T-cell (primary cell): ENCODE measurements around the gene SEMA3C. TPM values are rescaled to one million over a fixed set of nuclear protein-coding genes. Genes with fewer than 3 reads are reported as not detected.

Experiments used
- ATAC-seq, 4 experiments: fragments of 200-7000 bp in 3 of 4; fragments of 150-1000 bp in 1 of 4; cut with Tn5 transposase; replicated peaks in 1 of 4; 1 replicate in 3 of 4; 2 replicates in 1 of 4; pipeline ENCODE4 v1.10.0; 2021; ENCODE audit warnings: moderate library complexity in 3 of 4, mild to moderate bottlenecking in 2 of 4, moderate number of reproducible peaks in 1 of 4
- CTCF ChIA-PET, 2 donors: fragments of 300-600 bp; sonication (Branson Sonifier 250); formaldehyde crosslinking; loops; one replicate each; lab custom pipeline; 2022; ENCODE audit warnings: antibody characterized with exemption in 2 of 2; lab: Charles Lee
- POLR2A ChIA-PET, 2 donors: fragments of 300-600 bp; sonication (Branson Sonifier 250); formaldehyde crosslinking; loops; one replicate each; lab custom pipeline; 2022; ENCODE audit warnings: antibody characterized with exemption in 2 of 2; lab: Charles Lee
- DNase-seq, 35 experiments: peaks; one replicate each; pipeline versions ENCODE4 v3.0.0 to v3.0.0-alpha.2; 2013 to 2023
- H3K27ac ChIP-seq: one replicate; pipeline ENCODE4 v1.5.1; 2013; ENCODE audit warnings: low read length
- H3K27me3 ChIP-seq, 2 experiments: replicated peaks in 1 of 2; 1 replicate in 1 of 2; 2 replicates in 1 of 2; pipeline versions ENCODE4 v1.6.1 to v1.7.0; 2013; ENCODE audit warnings: low read length in 1 of 2, mixed read lengths in 1 of 2; ENCODE audit not compliant: control insufficient read depth in 2 of 2, insufficient read depth in 2 of 2; ENCODE audit errors: extremely low read depth in 1 of 2
- H3K36me3 ChIP-seq, 2 donors: 1 replicate in 1 of 2; 2 replicates in 1 of 2; pipeline versions ENCODE4 v1.6.1 to v1.7.0; 2013; ENCODE audit warnings: low read length in 1 of 2; ENCODE audit not compliant: control insufficient read depth in 2 of 2, insufficient read depth in 1 of 2; ENCODE audit errors: extremely low read depth in 1 of 2
- H3K4me1 ChIP-seq, 2 experiments: 1 replicate in 1 of 2; 2 replicates in 1 of 2; pipeline versions ENCODE4 v1.6.1 to v1.7.0; 2013; ENCODE audit warnings: low read length in 2 of 2, mixed read lengths in 1 of 2; ENCODE audit not compliant: insufficient read depth in 2 of 2, control insufficient read depth in 1 of 2; ENCODE audit errors: extremely low read depth in 1 of 2
- H3K4me3 ChIP-seq, 2 donors: 1 replicate in 1 of 2; 2 replicates in 1 of 2; pipeline versions ENCODE4 v1.5.1 to v1.7.0; 2013; ENCODE audit warnings: mild to moderate bottlenecking in 2 of 2, low read length in 1 of 2, moderate library complexity in 1 of 2; ENCODE audit not compliant: control insufficient read depth in 1 of 2; ENCODE audit errors: extremely low read depth in 1 of 2
- H3K9me3 ChIP-seq: 2 replicates; pipeline ENCODE4 v1.7.0; 2013
- H3K27ac Mint-ChIP-seq, 2 donors: one replicate each; pipeline ENCODE4 v1.8.0; 2020 to 2021; ENCODE audit warnings: mild to moderate bottlenecking in 2 of 2, mixed read lengths in 2 of 2
- H3K27me3 Mint-ChIP-seq, 2 donors: one replicate each; pipeline ENCODE4 v1.8.0; 2021 to 2022; ENCODE audit warnings: mixed read lengths in 2 of 2
- H3K36me3 Mint-ChIP-seq: one replicate; pipeline ENCODE4 v1.8.0; 2021; ENCODE audit warnings: mixed read lengths
- H3K4me1 Mint-ChIP-seq, 3 donors: one replicate each; pipeline ENCODE4 v1.8.0; 2020 to 2022; ENCODE audit warnings: mixed read lengths in 3 of 3, mild to moderate bottlenecking in 1 of 3
- H3K4me3 Mint-ChIP-seq, 3 donors: one replicate each; pipeline ENCODE4 v1.8.0; 2020 to 2022; ENCODE audit warnings: mild to moderate bottlenecking in 3 of 3, mixed read lengths in 3 of 3, moderate library complexity in 3 of 3
- H3K9me3 Mint-ChIP-seq, 3 donors: one replicate each; pipeline ENCODE4 v1.8.0; 2020 to 2022; ENCODE audit warnings: mixed read lengths in 3 of 3
- whole genome bisulfite sequencing: methylation state at CpG from one replicate; pipeline ENCODE4 v1.1.5; 2013; ENCODE audit warnings: missing lambda C conversion rate; ENCODE audit not compliant: insufficient coverage; 5-methylcytosine and 5-hydroxymethylcytosine counted together
- total RNA-seq, 35 experiments: library from RNA in 6 of 35; stranded (reverse) in 6 of 35; fragments of 120-200 nt in 1 of 35; gene quantifications; one replicate each; pipeline versions ENCODE4 v1.2.1 to v1.2.4 and lab custom pipeline; 2013 to 2026

The SEMA3C gene
- 1 to 10 TPM in 1 of 5 donors, under 1 TPM in 4; 0.10 to 1.2 (median 0.23) TPM for total RNA-seq
- total RNA-seq (2013) = 0.66 TPM
- total RNA-seq (lab: John Stamatoyannopoulos, UW) = 0.18 to 15.6 (median 0.70) reads per million in 29 experiments

DNA sequence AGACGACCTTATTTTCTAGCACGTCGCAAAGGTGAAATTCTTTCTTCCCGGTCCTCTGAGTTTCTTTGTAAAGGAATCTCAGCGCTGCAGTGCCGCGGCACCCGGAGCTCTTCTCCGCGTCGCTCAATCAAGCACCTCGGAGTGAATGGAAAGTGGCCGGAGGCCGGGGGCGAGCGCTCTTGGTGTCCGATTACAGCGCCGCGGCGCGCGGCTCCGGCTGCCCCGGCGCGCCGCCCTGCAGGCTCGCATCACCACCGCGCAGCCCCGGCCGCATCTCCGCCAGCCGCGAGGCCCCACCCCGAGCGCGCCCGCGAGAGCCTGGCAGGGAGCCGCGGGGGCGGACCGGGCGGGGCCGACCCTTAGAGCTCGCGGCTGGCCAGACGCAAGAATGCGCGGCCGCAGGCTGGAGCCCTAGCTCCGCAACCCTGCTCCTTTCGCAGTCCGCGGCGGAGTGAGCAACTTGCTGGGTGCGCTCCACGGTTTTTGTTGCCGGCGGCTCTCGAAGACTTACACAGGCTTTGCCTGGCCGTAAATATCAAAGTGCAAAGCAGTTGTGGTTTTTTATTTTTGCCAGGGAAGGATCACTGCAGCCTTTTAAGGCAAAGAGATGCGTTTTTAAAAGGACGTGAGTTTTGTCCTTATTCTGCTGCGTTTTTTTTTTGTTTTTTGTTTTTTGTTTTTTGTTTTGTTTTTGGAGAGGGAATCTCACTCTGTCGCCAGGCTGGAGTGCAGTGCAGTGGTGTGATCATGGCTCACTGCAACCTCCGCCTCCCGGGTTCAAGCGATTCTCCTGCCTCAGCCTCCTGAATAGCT is at the start of gene SEMA3C:
TSS of gene SEMA3C (minus strand) at position 143 of the 813 bp plus-strand sequence. CDS start 2,270 bp downstream, outside the sequence.
- Mint-ChIP-seq H3K4me3 (peak within 1 kb of the TSS in 1 of 3 donors; percentile 13), H3K27ac (no peak within 1 kb of the TSS)
- DNase-seq = peak in 12 of 35 experiments; percentile 0 to 47 (median 5)

DNA sequence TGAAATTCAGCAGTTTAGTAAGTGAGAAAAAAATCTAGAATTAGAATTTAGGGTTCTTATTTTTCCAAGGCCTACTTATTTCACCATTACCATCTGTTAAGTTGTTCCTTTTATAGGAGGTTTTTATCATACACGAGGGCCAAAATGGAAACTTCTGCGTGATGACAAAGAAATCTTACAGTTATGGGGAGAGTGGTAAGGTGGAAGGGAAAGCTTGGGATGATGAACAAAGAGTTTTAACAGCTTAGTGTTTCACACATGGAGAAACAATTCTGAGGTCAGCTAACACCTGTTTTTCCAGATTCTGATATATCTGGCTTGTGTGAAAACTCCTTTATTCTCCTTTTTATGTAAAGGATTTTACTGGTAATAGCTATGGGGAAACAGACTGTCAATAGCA is 49.8 kb upstream of the SEMA3C start:
- Histone ChIP-seq H3K27me3 (no peaks in the 10 kb centered on the region), H3K36me3 (no peaks in the 10 kb centered on the region), H3K4me1 (no peaks in the 10 kb centered on the region), H3K9me3 (no peaks in the 10 kb centered on the region), H3K4me3 (no peak overlapping the region), H3K27ac (no peak overlapping the region)
- H3K36me3 Mint-ChIP-seq = no peaks in the 10 kb centered on the region
- no peak for ATAC-seq
- H3K4me3 Mint-ChIP-seq = no peak overlapping the region
- H3K9me3 Mint-ChIP-seq = peaks cover 0 to 12% (median 6%) of the 10 kb centered on the region in 3 donors
- ChIA-PET CTCF (no interaction called here), POLR2A (no interaction called here)
- no peaks in the 10 kb centered on the region for H3K27me3 Mint-ChIP-seq
- WGBS = no CpG with 5 or more reads among the region's 2 CpGs
- H3K27ac Mint-ChIP-seq = no peak overlapping the region
- no peak for DNase-seq
- H3K4me1 Mint-ChIP-seq = no peaks in the 10 kb centered on the region

More for the DNA sequence above, at the start of gene SEMA3C:
- H3K27me3 Mint-ChIP-seq = peaks cover 24 to 47% of the 10 kb centered on the region in 2 donors
- H3K4me1 Mint-ChIP-seq = peaks cover 0 to 6% (median 5%) of the 10 kb centered on the region in 3 donors
- Histone ChIP-seq H3K27me3 (peaks cover 0 to 10% of the 10 kb centered on the region in 2 experiments), H3K27ac (no peak within 1 kb of the TSS), H3K9me3 (no peaks in the 10 kb centered on the region), H3K36me3 (no peaks in the 10 kb centered on the region), H3K4me3 (peak within 1 kb of the TSS in 1 of 2 donors; percentile 66), H3K4me1 (no peaks in the 10 kb centered on the region)
- ChIA-PET POLR2A (no interaction called here), CTCF (no interaction called here)
- peak in 2 of 4 experiments; percentile 6 to 43 for ATAC-seq
- no peaks in the 10 kb centered on the region for H3K36me3 Mint-ChIP-seq
- H3K9me3 Mint-ChIP-seq = peaks cover 0 to 13% (median 0%) of the 10 kb centered on the region in 3 donors
- WGBS = 5% methylated on average over 58 of the region's 71 CpGs

DNA sequence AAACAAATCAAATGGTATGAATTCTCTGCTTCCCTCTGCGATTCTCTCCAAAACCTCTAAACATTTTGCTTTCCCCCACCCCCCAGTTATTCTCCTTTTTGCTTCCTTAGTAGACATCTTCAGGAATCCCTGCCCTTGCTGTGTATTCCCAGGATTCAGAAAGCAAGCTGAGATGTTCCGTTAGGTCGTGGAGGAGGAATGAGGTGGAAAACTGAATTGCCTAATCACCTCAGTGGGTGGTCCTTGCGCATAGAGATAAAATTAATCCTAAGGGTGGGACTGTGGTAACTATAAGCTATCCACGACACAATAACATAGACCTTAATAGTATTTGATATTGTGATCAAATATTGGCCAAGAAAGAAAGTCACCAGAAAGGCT is 49.1 kb upstream of the SEMA3C start:
- Mint-ChIP-seq H3K36me3 (no peaks in the 10 kb centered on the region), H3K27ac (no peak overlapping the region), H3K4me3 (no peak overlapping the region), H3K27me3 (no peaks in the 10 kb centered on the region), H3K4me1 (no peaks in the 10 kb centered on the region), H3K9me3 (peaks cover 0 to 12% (median 6%) of the 10 kb centered on the region in 3 donors)
- H3K27ac ChIP-seq = no peak overlapping the region
- ChIA-PET POLR2A (no interaction called here), CTCF (no interaction called here)
- WGBS = 100% methylated on average over 1 of the region's 5 CpGs
- H3K27me3 ChIP-seq = no peaks in the 10 kb centered on the region
- no peak overlapping the region for H3K4me3 ChIP-seq
- ATAC-seq (no peak), DNase-seq (no peak)
- no peaks in the 10 kb centered on the region for H3K36me3 ChIP-seq
- H3K9me3 ChIP-seq = no peaks in the 10 kb centered on the region
- no peaks in the 10 kb centered on the region for H3K4me1 ChIP-seq

DNA sequence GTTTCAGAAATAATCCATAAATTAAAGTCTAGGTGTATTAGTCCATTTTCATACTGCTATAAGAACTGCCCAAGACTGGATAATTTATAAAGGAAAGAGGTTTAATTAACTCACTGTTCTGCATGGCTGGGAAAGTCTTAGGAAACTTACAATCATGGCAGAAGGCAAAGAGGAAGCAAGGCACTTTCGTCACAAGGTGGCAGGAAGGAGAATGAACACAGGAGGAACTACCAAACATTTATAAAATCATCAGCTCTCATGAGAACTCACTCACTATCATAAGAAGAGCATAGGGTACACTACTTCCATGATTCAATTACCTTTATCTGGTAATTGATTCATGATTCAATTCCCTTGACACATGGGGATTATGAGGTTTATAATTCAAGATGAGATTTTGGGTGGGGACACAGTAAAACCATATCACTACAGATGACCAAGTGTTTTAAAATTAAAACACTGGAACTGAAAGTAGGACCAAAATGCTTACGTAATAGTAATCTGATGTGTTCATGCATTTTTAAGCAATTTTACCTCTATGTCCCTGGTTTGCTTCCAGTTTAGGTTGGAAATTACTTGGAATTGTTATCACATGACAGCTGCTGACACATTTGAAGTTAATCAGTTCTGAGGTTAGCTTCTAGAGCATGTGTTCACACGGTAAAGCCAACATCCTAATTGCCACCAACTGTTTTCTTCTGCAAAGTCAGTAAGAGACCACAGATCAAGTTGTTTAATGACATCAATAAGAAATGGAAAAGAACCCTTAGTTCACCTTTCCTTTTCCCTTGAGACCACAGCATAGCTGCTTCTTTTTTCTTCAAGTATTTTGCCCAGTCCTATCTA is 48.4 kb upstream of the SEMA3C start:
- H3K27ac ChIP-seq = no peak overlapping the region
- H3K36me3 ChIP-seq = no peaks in the 10 kb centered on the region
- no peaks in the 10 kb centered on the region for H3K4me1 Mint-ChIP-seq
- H3K27me3 ChIP-seq = no peaks in the 10 kb centered on the region
- DNase-seq = no peak
- H3K27ac Mint-ChIP-seq = no peak overlapping the region
- no peaks in the 10 kb centered on the region for H3K36me3 Mint-ChIP-seq
- H3K4me3 Mint-ChIP-seq = no peak overlapping the region
- H3K9me3 ChIP-seq = no peaks in the 10 kb centered on the region
- no CpG with 5 or more reads among the region's 3 CpGs for WGBS
- POLR2A ChIA-PET = no interaction called here
- no peak for ATAC-seq
- H3K4me1 ChIP-seq = no peaks in the 10 kb centered on the region
- no peaks in the 10 kb centered on the region for H3K27me3 Mint-ChIP-seq
- no peak overlapping the region for H3K4me3 ChIP-seq
- peaks cover 0 to 12% (median 6%) of the 10 kb centered on the region in 3 donors for H3K9me3 Mint-ChIP-seq
- CTCF ChIA-PET = no interaction called here

DNA sequence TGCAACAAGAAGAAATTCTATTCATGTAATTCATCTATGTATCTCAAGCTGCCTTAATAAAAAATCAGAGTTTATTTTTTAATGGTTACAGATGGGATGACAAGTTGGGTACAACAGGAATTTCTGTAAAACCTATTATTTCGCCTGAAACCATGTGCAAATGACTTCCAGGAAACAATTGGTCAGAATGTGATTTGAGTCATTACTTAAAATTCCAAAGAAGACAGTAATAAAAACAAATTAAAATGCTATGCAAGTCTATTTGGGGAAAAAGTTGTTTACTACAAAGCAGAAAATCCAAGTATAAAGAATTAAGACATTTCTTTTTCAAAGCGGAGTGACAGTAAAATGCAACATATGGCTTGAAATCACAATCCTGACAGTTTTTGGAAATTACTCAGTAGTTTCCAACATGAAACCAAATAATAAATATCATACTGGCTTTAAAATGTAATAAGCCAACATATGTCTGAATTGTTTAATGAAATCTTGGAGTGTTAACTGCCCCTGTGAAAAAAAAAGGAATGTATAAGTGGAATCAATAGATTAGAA is 41.5 kb upstream of the SEMA3C start:
- H3K36me3 ChIP-seq = no peaks in the 10 kb centered on the region
- no peaks in the 10 kb centered on the region for H3K27me3 ChIP-seq
- CTCF ChIA-PET = no interaction called here
- no peak overlapping the region for H3K4me3 ChIP-seq
- no peaks in the 10 kb centered on the region for H3K9me3 ChIP-seq
- DNase-seq (no peak), ATAC-seq (no peak)
- Mint-ChIP-seq H3K4me1 (no peaks in the 10 kb centered on the region), H3K27me3 (no peaks in the 10 kb centered on the region), H3K9me3 (peaks cover 0 to 9% (median 0%) of the 10 kb centered on the region in 3 donors), H3K4me3 (no peak overlapping the region), H3K36me3 (no peaks in the 10 kb centered on the region), H3K27ac (no peak overlapping the region)
- POLR2A ChIA-PET = no interaction called here
- no CpG with 5 or more reads among the region's 2 CpGs for WGBS
- no peak overlapping the region for H3K27ac ChIP-seq
- H3K4me1 ChIP-seq = no peaks in the 10 kb centered on the region

DNA sequence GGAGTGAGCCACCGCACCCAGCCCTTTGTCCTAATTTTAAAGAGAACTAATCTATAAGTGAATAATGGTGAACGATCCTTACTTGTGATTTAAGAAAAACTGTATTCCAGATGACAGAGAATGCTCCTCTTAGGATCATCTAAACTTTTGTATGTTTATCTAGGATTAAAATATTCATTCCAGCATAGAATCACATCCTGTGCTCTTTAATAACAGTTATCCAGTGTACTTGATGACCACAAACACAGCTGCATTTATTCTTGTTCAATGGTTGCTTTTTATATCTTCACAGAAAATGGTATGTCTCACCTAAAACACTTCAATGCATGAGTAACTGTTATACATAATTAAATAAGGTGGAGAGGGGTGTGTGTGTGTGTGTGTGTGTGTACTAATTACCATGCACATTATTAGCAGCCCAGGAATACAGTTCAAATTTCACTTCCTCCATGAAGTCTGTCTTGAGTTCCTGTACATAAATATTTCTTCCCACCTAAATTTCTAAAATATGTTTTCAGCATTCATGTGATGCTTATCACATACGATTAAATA is 38.5 kb upstream of the SEMA3C start:
- Histone ChIP-seq H3K4me1 (no peaks in the 10 kb centered on the region), H3K9me3 (no peaks in the 10 kb centered on the region), H3K36me3 (no peaks in the 10 kb centered on the region), H3K27me3 (no peaks in the 10 kb centered on the region), H3K27ac (no peak overlapping the region), H3K4me3 (no peak overlapping the region)
- WGBS = no CpG with 5 or more reads among the region's 3 CpGs
- Mint-ChIP-seq H3K4me1 (no peaks in the 10 kb centered on the region), H3K9me3 (peaks cover 0 to 7% (median 3%) of the 10 kb centered on the region in 3 donors), H3K27me3 (no peaks in the 10 kb centered on the region), H3K27ac (no peak overlapping the region), H3K36me3 (no peaks in the 10 kb centered on the region), H3K4me3 (no peak overlapping the region)
- CTCF ChIA-PET = no interaction called here
- POLR2A ChIA-PET = no interaction called here
- ATAC-seq (no peak), DNase-seq (no peak)
